Thyroid gland (tissue), 4 donors: ENCODE data around the gene PKHD1. TPM values are rescaled to one million over a fixed set of nuclear protein-coding genes. Genes with fewer than 3 reads are reported as not detected.

ENCODE experiments used
- DNase-seq, 2 donors: peaks; one replicate each; pipeline ENCODE4 v3.0.0-alpha.2; 2019
- H3K27ac ChIP-seq, 3 donors: fragments of 200-600 bp; sonication (generic); 1 replicate in 2 of 3; 2 replicates in 1 of 3; pipeline ENCODE4 v1.5.1; 2016 to 2019; ENCODE audit warnings: mild to moderate bottlenecking in 1 of 3, moderate library complexity in 1 of 3
- H3K27me3 ChIP-seq: fragments of 200-600 bp; sonication (generic); one replicate; pipeline ENCODE4 v1.5.1; 2019
- H3K36me3 ChIP-seq, 2 donors: fragments of 200-600 bp; sonication (generic); one replicate each; pipeline ENCODE4 v1.5.1; 2016 to 2019
- H3K4me1 ChIP-seq, 2 donors: fragments of 200-600 bp; sonication (generic); one replicate each; pipeline ENCODE4 v1.5.1; 2017 to 2019
- H3K4me3 ChIP-seq, 3 donors: fragments of 200-600 bp; sonication (generic); replicated peaks in 1 of 3; 1 replicate in 2 of 3; 2 replicates in 1 of 3; pipeline ENCODE4 v1.5.1; 2016; ENCODE audit warnings: mild to moderate bottlenecking in 1 of 3
- H3K9me3 ChIP-seq: fragments of 200-600 bp; sonication (generic); one replicate; pipeline ENCODE4 v1.5.1; 2017
- CTCF ChIP-seq, 6 experiments: fragments of 200-600 bp in 3 of 6; fragments of 450-650 bp in 3 of 6; sonication (generic) in 3 of 6; IDR thresholded peaks; one replicate each; pipeline ENCODE4 v1.5.1; 2016 to 2019; ENCODE audit warnings: antibody characterized with exemption in 6 of 6, mild to moderate bottlenecking in 2 of 6, inconsistent platforms in 1 of 6, moderate library complexity in 1 of 6
- POLR2A ChIP-seq, 2 donors: fragments of 450-650 bp; IDR thresholded peaks; one replicate each; pipeline ENCODE4 v1.6.1; 2017; ENCODE audit warnings: antibody characterized with exemption in 2 of 2, mild to moderate bottlenecking in 2 of 2, moderate library complexity in 1 of 2
- WGBS, 2 donors: methylation state at CpG; one replicate each; pipeline ENCODE4 v1.1.5; 2017; 5-methylcytosine and 5-hydroxymethylcytosine counted together
- intact Hi-C: fragments of 100-400 bp; cut with DNase I; formaldehyde crosslinking; loops from one replicate; pipeline ENCODE4 v1.15.1; 2023
- total RNA-seq, 4 donors: library from RNA; depleted of rRNA; stranded (reverse); fragments of >200 nt; gene quantifications; one replicate each; pipeline ENCODE4 v1.2.3, GENCODE V29; 2016

PKHD1 gene
- total RNA-seq, 4 donors from 2014 or later = under 0.01 to 0.11 (median 0.07) TPM

GRCh38 chr6:51960419-51960818 lies 127.0 kb downstream of the PKHD1 start:
- Histone ChIP-seq H3K4me1 (no peaks in the 10 kb centered on the region), H3K36me3 (no peaks in the 10 kb centered on the region), H3K9me3 (no peaks in the 10 kb centered on the region), H3K27ac (no peak overlapping the region), H3K4me3 (no peak overlapping the region), H3K27me3 (no peaks in the 10 kb centered on the region)
- TF ChIP-seq POLR2A (IDR thresholded peaks at IDR 0.05) = no peak
- TF ChIP-seq CTCF (IDR thresholded peaks at IDR 0.05) = no peak
- intact Hi-C loops = loop anchor here (5.0 kb wide), 1 partner anchor 1148 kb away; no protein-coding TSS in a partner anchor
- no peak for DNase-seq
- WGBS, 2 donors = 42% methylated on average over 2 of the region's 2 CpGs

GRCh38 chr6:51959744-51960383 lies 127.5 kb downstream of the PKHD1 start:
- no peak overlapping the region for H3K27ac ChIP-seq
- WGBS, 2 donors = 9 to 11% methylated on average over 6 of the region's 6 CpGs
- H3K4me3 ChIP-seq = no peak overlapping the region
- intact Hi-C loops = loop anchor here (5.0 kb wide), 1 partner anchor 1148 kb away; no protein-coding TSS in a partner anchor
- H3K4me1 ChIP-seq = no peaks in the 10 kb centered on the region
- H3K27me3 ChIP-seq = no peaks in the 10 kb centered on the region
- TF ChIP-seq CTCF (IDR thresholded peaks at IDR 0.05) = peak in 5 of 6 experiments; percentile 13 to 66 (median 52)
- TF ChIP-seq POLR2A (IDR thresholded peaks at IDR 0.05) = no peak
- DNase-seq = peak; percentile 57 to 71
- H3K9me3 ChIP-seq = no peaks in the 10 kb centered on the region
- H3K36me3 ChIP-seq = no peaks in the 10 kb centered on the region

GRCh38 chr6:51954681-51955080 lies 132.7 kb downstream of the PKHD1 start:
- Histone ChIP-seq H3K4me1 (no peaks in the 10 kb centered on the region), H3K9me3 (no peaks in the 10 kb centered on the region), H3K4me3 (no peak overlapping the region), H3K36me3 (no peaks in the 10 kb centered on the region), H3K27ac (no peak overlapping the region), H3K27me3 (no peaks in the 10 kb centered on the region)
- intact Hi-C loops = no loop called here
- TF ChIP-seq CTCF (IDR thresholded peaks at IDR 0.05) (no peak), POLR2A (IDR thresholded peaks at IDR 0.05) (no peak)
- 76 to 83% methylated on average over 3 of the region's 3 CpGs for WGBS, 2 donors
- no peak for DNase-seq

GRCh38 chr6:51953246-51953645 lies 134.2 kb downstream of the PKHD1 start:
- no peak for TF ChIP-seq CTCF (IDR thresholded peaks at IDR 0.05)
- no peak for TF ChIP-seq POLR2A (IDR thresholded peaks at IDR 0.05)
- no peaks in the 10 kb centered on the region for H3K4me1 ChIP-seq
- no peak for DNase-seq
- H3K27ac ChIP-seq = no peak overlapping the region
- intact Hi-C loops = no loop called here
- H3K4me3 ChIP-seq = no peak overlapping the region
- no peaks in the 10 kb centered on the region for H3K9me3 ChIP-seq
- H3K27me3 ChIP-seq = no peaks in the 10 kb centered on the region
- no peaks in the 10 kb centered on the region for H3K36me3 ChIP-seq

- no peak overlapping the region for H3K27ac ChIP-seq
- DNase-seq = no peak
- TF ChIP-seq POLR2A (IDR thresholded peaks at IDR 0.05) = no peak
- TF ChIP-seq CTCF (IDR thresholded peaks at IDR 0.05) = no peak
- H3K27me3 ChIP-seq = no peaks in the 10 kb centered on the region
- intact Hi-C loops = no loop called here
- no peaks in the 10 kb centered on the region for H3K4me1 ChIP-seq
- no peak overlapping the region for H3K4me3 ChIP-seq
- H3K9me3 ChIP-seq = no peaks in the 10 kb centered on the region
- no peaks in the 10 kb centered on the region for H3K36me3 ChIP-seq
These were observed 135.5 kb downstream of the PKHD1 start for GRCh38 chr6:51951924-51952323.
